Urinary bladder (tissue), 2 donors: ENCODE data around the gene TRIM72. TPM values are rescaled to one million over a fixed set of nuclear protein-coding genes. Genes with fewer than 3 reads are reported as not detected.

Experiments
- polyA plus RNA-seq: library from polyadenylated mRNA; stranded (reverse); fragments of 200-250 nt; gene quantifications from one replicate; pipeline ENCODE4 v1.2.3, GENCODE V29; 2013
- small RNA-seq: library from RNA; depleted of rRNA; stranded (forward); fragments of <200 nt; gene quantifications from one replicate; pipeline ENCODE3, GENCODE V24; 2014
- total RNA-seq: library from RNA; depleted of rRNA; stranded (reverse); fragments of >200 nt; gene quantifications from one replicate; pipeline ENCODE4 v1.2.3, GENCODE V29; 2014
- donor health status: healthy.

The TRIM72 gene
- total and polyA plus RNA-seq, 2 donors: 0.05 to 2.5 TPM

Small RNA genes lying within 50 kb of the gene (small RNA-seq; reads per million reads assigned to genes)
- gene AC009088.4: not detected
- not detected for gene NDUFA3P6

Other genes starting within 250 kb of the TRIM72 start
- gene HSD3B7, start 228.9 kb upstream of the TRIM72 start, total RNA-seq: 11.0 TPM
- 20.3 TPM for gene HSD3B7, start 228.9 kb upstream of the TRIM72 start, polyA plus RNA-seq
- 0.74 TPM for gene STX1B, start 203.5 kb upstream of the TRIM72 start, total RNA-seq
- gene STX1B, start 203.5 kb upstream of the TRIM72 start, polyA plus RNA-seq: 0.47 TPM
- 18.0 TPM for gene STX4, start 180.6 kb upstream of the TRIM72 start, total RNA-seq
- gene STX4, start 180.6 kb upstream of the TRIM72 start, polyA plus RNA-seq: 68.2 TPM
- 4.5 TPM for gene ZNF668, start 139.9 kb upstream of the TRIM72 start, total RNA-seq
- gene ZNF668, start 139.9 kb upstream of the TRIM72 start, polyA plus RNA-seq: 10.7 TPM
- 9.4 TPM for gene ZNF646, start 139.7 kb upstream of the TRIM72 start, total RNA-seq
- gene ZNF646, start 139.7 kb upstream of the TRIM72 start, polyA plus RNA-seq: 11.5 TPM
- gene PRSS53, start 125.2 kb upstream of the TRIM72 start, total RNA-seq: 1.1 TPM
- gene PRSS53, start 125.2 kb upstream of the TRIM72 start, polyA plus RNA-seq: 4.7 TPM
- 43.8 TPM for gene VKORC1, start 119.3 kb upstream of the TRIM72 start, total RNA-seq
- gene VKORC1, start 119.3 kb upstream of the TRIM72 start, polyA plus RNA-seq: 210 TPM
- 10.4 TPM for gene BCKDK, start 105.7 kb upstream of the TRIM72 start, total RNA-seq
- gene BCKDK, start 105.7 kb upstream of the TRIM72 start, polyA plus RNA-seq: 56.0 TPM
- 41.2 TPM for gene KAT8, start 96.5 kb upstream of the TRIM72 start, total RNA-seq
- gene KAT8, start 96.5 kb upstream of the TRIM72 start, polyA plus RNA-seq: 64.5 TPM
- gene PRSS8, start 78.4 kb upstream of the TRIM72 start, total RNA-seq: 1.6 TPM
- gene PRSS8, start 78.4 kb upstream of the TRIM72 start, polyA plus RNA-seq: 1.6 TPM
- 2.0 TPM for gene PRSS36, start 64.1 kb upstream of the TRIM72 start, total RNA-seq
- gene PRSS36, start 64.1 kb upstream of the TRIM72 start, polyA plus RNA-seq: 2.6 TPM
- gene FUS, start 34.0 kb upstream of the TRIM72 start, total RNA-seq: 81.6 TPM
- 159 TPM for gene FUS, start 34.0 kb upstream of the TRIM72 start, polyA plus RNA-seq
- 21.7 TPM for gene PYCARD, start 11.4 kb upstream of the TRIM72 start, total RNA-seq
- gene PYCARD, start 11.4 kb upstream of the TRIM72 start, polyA plus RNA-seq: 34.9 TPM
- not detected for gene PYDC1, start 3.0 kb downstream of the TRIM72 start, total RNA-seq
- gene PYDC1, start 3.0 kb downstream of the TRIM72 start, polyA plus RNA-seq: not detected
- gene ITGAM, start 45.9 kb downstream of the TRIM72 start, total RNA-seq: 6.9 TPM
- 6.5 TPM for gene ITGAM, start 45.9 kb downstream of the TRIM72 start, polyA plus RNA-seq
- 2.2 TPM for gene ITGAX, start 141.1 kb downstream of the TRIM72 start, total RNA-seq
- 3.3 TPM for gene ITGAX, start 141.1 kb downstream of the TRIM72 start, polyA plus RNA-seq
- 0.21 TPM for gene ITGAD, start 179.2 kb downstream of the TRIM72 start, total RNA-seq
- gene ITGAD, start 179.2 kb downstream of the TRIM72 start, polyA plus RNA-seq: 0.05 TPM
- not detected for gene COX6A2, start 214.2 kb downstream of the TRIM72 start, total RNA-seq
- gene COX6A2, start 214.2 kb downstream of the TRIM72 start, polyA plus RNA-seq: not detected
- 0.79 TPM for gene ZNF843, start 228.7 kb downstream of the TRIM72 start, total RNA-seq
- 0.76 TPM for gene ZNF843, start 228.7 kb downstream of the TRIM72 start, polyA plus RNA-seq
- gene ARMC5, start 245.4 kb downstream of the TRIM72 start, total RNA-seq: 5.4 TPM
- gene ARMC5, start 245.4 kb downstream of the TRIM72 start, polyA plus RNA-seq: 13.1 TPM